ENCODE results near the gene GPSM3. TPM values are rescaled to one million over a fixed set of nuclear protein-coding genes. Genes with fewer than 3 reads are reported as not detected.

Gene GPSM3
- total and polyA plus RNA-seq, 4 donors, result 8.1 to 145 (median 47.3) TPM

DNA sequence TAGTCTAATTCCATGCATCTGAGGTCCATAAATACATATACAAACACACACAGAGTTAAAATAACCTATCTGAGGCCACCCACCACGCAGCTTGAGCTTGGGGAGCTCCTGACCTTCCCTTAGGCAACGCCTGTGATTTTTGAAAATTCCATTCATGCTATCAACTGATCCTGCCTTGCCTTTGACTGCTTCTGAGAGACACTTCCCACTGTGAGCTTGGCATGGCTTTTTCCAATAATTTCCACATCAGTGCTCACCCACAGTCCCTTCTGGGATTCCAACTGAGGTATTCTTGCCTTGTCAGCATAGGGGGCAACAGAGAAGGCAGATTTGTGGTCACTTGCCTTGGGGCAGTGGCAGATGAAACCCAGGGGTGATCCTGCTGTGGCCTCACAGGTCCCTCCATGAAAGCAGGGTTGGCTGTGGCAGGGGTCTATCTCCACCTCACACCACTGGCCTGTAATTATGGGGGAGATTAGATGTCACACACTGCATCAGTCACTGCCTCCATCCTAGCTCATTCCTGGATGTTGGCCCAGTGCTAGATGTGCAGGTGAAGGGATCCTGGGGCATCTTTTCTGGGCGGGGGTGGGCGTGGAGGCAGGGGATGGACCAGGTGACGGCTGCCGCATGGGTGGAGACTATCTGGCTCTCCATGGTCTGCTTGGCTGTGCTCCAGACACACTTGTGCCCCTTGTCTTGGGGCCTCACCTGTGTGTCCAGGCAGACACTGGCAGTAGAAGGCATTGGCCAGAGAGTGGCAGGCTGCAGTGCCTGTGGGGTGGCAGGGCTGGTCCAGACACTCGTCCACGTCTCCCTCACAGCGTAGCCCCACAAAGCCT lies 11.2 kb upstream of the GPSM3 start:
- no peak overlapping the region for H3K4me3 ChIP-seq
- WGBS, 2 donors, result 82 to 90% methylated on average over 9 of the region's 9 CpGs
- H3K9me3 ChIP-seq (ENCODE audit: control insufficient read depth in 4 of 4, insufficient read depth in 3 of 4, low read length in 3 of 4), result peaks cover 0 to 2% (median 0%) of the 10 kb centered on the region in 4 donors
- no peak overlapping the region for H3K27ac ChIP-seq (ENCODE audit: low read depth in 1 of 2, low read length in 1 of 2)
- H3K4me1 ChIP-seq (ENCODE audit: control insufficient read depth in 5 of 5, insufficient read depth in 5 of 5, low read length in 5 of 5), result no peaks in the 10 kb centered on the region
- ATAC-seq (ENCODE audit: insufficient read depth, low FRiP score), result no peak
- TF ChIP-seq, protein P1, sequence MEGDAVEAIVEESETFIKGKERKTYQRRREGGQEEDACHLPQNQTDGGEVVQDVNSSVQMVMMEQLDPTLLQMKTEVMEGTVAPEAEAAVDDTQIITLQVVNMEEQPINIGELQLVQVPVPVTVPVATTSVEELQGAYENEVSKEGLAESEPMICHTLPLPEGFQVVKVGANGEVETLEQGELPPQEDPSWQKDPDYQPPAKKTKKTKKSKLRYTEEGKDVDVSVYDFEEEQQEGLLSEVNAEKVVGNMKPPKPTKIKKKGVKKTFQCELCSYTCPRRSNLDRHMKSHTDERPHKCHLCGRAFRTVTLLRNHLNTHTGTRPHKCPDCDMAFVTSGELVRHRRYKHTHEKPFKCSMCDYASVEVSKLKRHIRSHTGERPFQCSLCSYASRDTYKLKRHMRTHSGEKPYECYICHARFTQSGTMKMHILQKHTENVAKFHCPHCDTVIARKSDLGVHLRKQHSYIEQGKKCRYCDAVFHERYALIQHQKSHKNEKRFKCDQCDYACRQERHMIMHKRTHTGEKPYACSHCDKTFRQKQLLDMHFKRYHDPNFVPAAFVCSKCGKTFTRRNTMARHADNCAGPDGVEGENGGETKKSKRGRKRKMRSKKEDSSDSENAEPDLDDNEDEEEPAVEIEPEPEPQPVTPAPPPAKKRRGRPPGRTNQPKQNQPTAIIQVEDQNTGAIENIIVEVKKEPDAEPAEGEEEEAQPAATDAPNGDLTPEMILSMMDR (IDR thresholded peaks at IDR 0.05; ENCODE audit: control extremely low read depth, extremely low read depth), result no peak
- no peaks in the 10 kb centered on the region for H3K27me3 ChIP-seq (ENCODE audit: control insufficient read depth in 3 of 3, insufficient read depth in 3 of 3, low read length in 2 of 3)
- no peak for DNase-seq
- peaks cover 0 to 4% (median 0%) of the 10 kb centered on the region in 4 donors for H3K36me3 ChIP-seq (ENCODE audit: control insufficient read depth in 4 of 4, insufficient read depth in 4 of 4, low read length in 4 of 4)
- H3K9ac ChIP-seq (ENCODE audit: insufficient read depth in 1 of 2, low read length in 2 of 2), result no peak overlapping the region

DNA sequence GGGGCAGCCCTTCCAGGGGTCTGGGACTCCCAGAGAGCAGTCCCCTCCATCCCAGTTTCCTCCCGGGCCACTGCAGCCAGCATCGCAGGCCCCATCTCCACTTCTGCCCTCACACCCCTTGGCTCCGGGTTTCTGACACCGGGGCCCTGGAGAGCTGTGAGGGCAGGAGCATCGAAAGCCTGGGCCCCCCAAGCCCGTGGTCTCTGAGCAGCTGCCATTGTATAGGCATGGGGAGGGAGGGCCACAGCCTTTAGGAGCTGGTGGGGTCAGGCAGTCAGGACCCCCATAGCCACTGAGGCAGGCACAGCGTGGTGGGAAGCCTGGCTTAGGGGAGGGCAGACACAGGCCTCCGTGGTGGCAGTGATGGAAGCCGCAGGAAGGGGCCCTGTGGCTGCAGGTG lies 9.7 kb upstream of the GPSM3 start:
- TF ChIP-seq, protein P1 (IDR thresholded peaks at IDR 0.05; ENCODE audit: control extremely low read depth, extremely low read depth), result no peak
- Histone ChIP-seq H3K27ac (ENCODE audit: low read depth in 1 of 2, low read length in 1 of 2) (no peak overlapping the region), H3K9me3 (ENCODE audit: control insufficient read depth in 4 of 4, insufficient read depth in 3 of 4, low read length in 3 of 4) (peaks cover 0 to 2% (median 0%) of the 10 kb centered on the region in 4 donors), H3K9ac (ENCODE audit: insufficient read depth in 1 of 2, low read length in 2 of 2) (no peak overlapping the region), H3K4me3 (no peak overlapping the region), H3K36me3 (ENCODE audit: control insufficient read depth in 4 of 4, insufficient read depth in 4 of 4, low read length in 4 of 4) (peaks cover 0 to 4% (median 0%) of the 10 kb centered on the region in 4 donors), H3K27me3 (ENCODE audit: control insufficient read depth in 3 of 3, insufficient read depth in 3 of 3, low read length in 2 of 3) (no peaks in the 10 kb centered on the region), H3K4me1 (ENCODE audit: control insufficient read depth in 5 of 5, insufficient read depth in 5 of 5, low read length in 5 of 5) (peaks cover 0 to 5% (median 0%) of the 10 kb centered on the region in 5 donors)
- no peak for ATAC-seq (ENCODE audit: insufficient read depth, low FRiP score)
- no peak for DNase-seq
- 87 to 88% methylated on average over 9 of the region's 9 CpGs for WGBS, 2 donors

DNA sequence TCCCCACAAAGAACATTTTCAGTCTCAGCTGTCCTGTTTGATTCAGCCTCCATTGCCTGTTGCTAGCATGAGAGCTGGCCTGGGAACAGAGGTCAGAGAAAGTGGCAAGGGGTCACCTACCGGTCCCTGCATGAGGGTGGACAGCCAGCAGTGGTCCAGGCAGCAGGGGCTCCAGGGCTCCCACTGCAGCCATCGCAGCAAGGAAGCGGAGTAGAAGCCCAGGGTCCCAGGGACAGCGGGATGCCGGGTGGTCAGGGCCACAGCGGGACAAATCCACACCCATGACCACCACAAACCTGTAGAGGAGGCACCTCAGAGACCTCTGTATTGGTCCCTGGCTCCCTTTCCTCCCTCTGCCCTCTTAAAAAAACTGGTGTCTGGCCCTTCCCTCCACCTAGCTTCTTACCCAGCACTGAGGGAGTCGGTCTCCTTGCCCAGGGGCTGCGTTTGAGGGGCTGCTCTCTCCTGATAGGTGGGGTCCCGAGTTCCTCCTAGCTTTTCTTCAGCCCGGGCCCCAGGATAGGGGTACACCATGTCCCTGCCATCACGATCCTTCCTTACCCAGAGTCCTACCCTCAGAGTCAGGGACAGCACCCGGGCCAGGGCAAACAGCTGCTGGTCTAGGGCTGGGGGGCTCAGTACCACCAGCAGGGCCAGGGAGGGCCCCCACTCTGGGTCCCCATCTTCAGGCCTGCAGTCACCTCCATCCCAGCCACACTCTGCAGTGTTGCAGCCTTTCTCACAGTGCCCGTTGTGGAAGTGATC lies 8.4 kb upstream of the GPSM3 start:
- peaks cover 0 to 12% (median 5%) of the 10 kb centered on the region in 5 donors for H3K4me1 ChIP-seq (ENCODE audit: control insufficient read depth in 5 of 5, insufficient read depth in 5 of 5, low read length in 5 of 5)
- TF ChIP-seq, protein P1 (IDR thresholded peaks at IDR 0.05; ENCODE audit: control extremely low read depth, extremely low read depth), result no peak
- peaks cover 0 to 2% (median 0%) of the 10 kb centered on the region in 4 donors for H3K9me3 ChIP-seq (ENCODE audit: control insufficient read depth in 4 of 4, insufficient read depth in 3 of 4, low read length in 3 of 4)
- ATAC-seq (ENCODE audit: insufficient read depth, low FRiP score) (no peak), DNase-seq (no peak)
- no peak overlapping the region for H3K9ac ChIP-seq (ENCODE audit: insufficient read depth in 1 of 2, low read length in 2 of 2)
- peaks cover 0 to 4% (median 0%) of the 10 kb centered on the region in 4 donors for H3K36me3 ChIP-seq (ENCODE audit: control insufficient read depth in 4 of 4, insufficient read depth in 4 of 4, low read length in 4 of 4)
- H3K27ac ChIP-seq (ENCODE audit: low read depth in 1 of 2, low read length in 1 of 2), result no peak overlapping the region
- no peaks in the 10 kb centered on the region for H3K27me3 ChIP-seq (ENCODE audit: control insufficient read depth in 3 of 3, insufficient read depth in 3 of 3, low read length in 2 of 3)
- WGBS, 2 donors, result 92 to 95% methylated on average over 13 of the region's 13 CpGs
- no peak overlapping the region for H3K4me3 ChIP-seq

Data from lung (tissue), 12 donors.